GM23338 (cell line): ENCODE measurements around the gene FBXO11. TPM values are rescaled to one million over a fixed set of nuclear protein-coding genes. Genes with fewer than 3 reads are reported as not detected.

Source experiments
- ATAC-seq: fragments of 200-7000 bp; cut with Tn5 transposase; 3 replicates; pipeline ENCODE4 v1.9.1; 2020
- DNase-seq: peaks from one replicate; pipeline ENCODE4 v3.0.0-alpha.2; 2015; ENCODE audit warnings: low spot score
- H2AFZ ChIP-seq: fragments of 200-600 bp; sonication (generic); 2 replicates; pipeline ENCODE4 v1.8.0; 2016; ENCODE audit warnings: antibody characterized with exemption, mild to moderate bottlenecking, moderate library complexity
- H3F3A ChIP-seq: fragments of 200-600 bp; sonication (generic); replicated peaks from 2 replicates; pipeline ENCODE4 v1.8.0; 2017; ENCODE audit warnings: antibody characterized with exemption, mixed run types, low read depth
- H3K27ac ChIP-seq: fragments of 200-600 bp; sonication (generic); 2 replicates; pipeline ENCODE4 v1.6.1; 2016; ENCODE audit warnings: low read depth
- H3K27me3 ChIP-seq: fragments of 200-600 bp; sonication (generic); 2 replicates; pipeline ENCODE4 v1.8.0; 2016; ENCODE audit warnings: mild to moderate bottlenecking, mixed run types, moderate library complexity; ENCODE audit not compliant: insufficient read depth
- H3K36me3 ChIP-seq: fragments of 200-600 bp; sonication (generic); 2 replicates; pipeline ENCODE4 v1.8.0; 2016; ENCODE audit warnings: mild to moderate bottlenecking; ENCODE audit not compliant: insufficient read depth
- H3K4me1 ChIP-seq: fragments of 200-600 bp; sonication (generic); 2 replicates; pipeline ENCODE4 v1.8.0; 2016; ENCODE audit warnings: mild to moderate bottlenecking, moderate library complexity; ENCODE audit not compliant: insufficient read depth
- H3K4me2 ChIP-seq: fragments of 200-600 bp; sonication (generic); 2 replicates; pipeline ENCODE4 v1.7.1; 2017; ENCODE audit warnings: mixed run types
- H3K4me3 ChIP-seq: fragments of 200-600 bp; sonication (generic); 2 replicates; pipeline ENCODE4 v1.6.1; 2016; ENCODE audit warnings: mixed run types
- H3K79me2 ChIP-seq: fragments of 200-600 bp; sonication (generic); replicated peaks from 2 replicates; pipeline ENCODE4 v1.8.0; 2017; ENCODE audit warnings: mild to moderate bottlenecking; ENCODE audit not compliant: insufficient read depth
- H3K9me2 ChIP-seq: fragments of 200-600 bp; sonication (generic); 2 replicates; pipeline ENCODE4 v1.8.0; 2017; ENCODE audit not compliant: insufficient read depth
- H4K20me1 ChIP-seq: fragments of 200-600 bp; sonication (generic); replicated peaks from 2 replicates; pipeline ENCODE4 v1.8.0; 2017; ENCODE audit warnings: mild to moderate bottlenecking; ENCODE audit not compliant: insufficient read depth
- H3K27ac Mint-ChIP-seq: 2 replicates; pipeline ENCODE4 v1.8.0; 2020; ENCODE audit warnings: inconsistent platforms, mild to moderate bottlenecking, moderate library complexity, mixed read lengths
- H3K27me3 Mint-ChIP-seq: 3 replicates; pipeline ENCODE4 v1.8.0; 2022; ENCODE audit warnings: low read depth, mild to moderate bottlenecking, moderate library complexity, mixed read lengths, inconsistent platforms; ENCODE audit not compliant: insufficient read depth, poor library complexity
- H3K36me3 Mint-ChIP-seq: 3 replicates; pipeline ENCODE4 v1.8.0; 2021; ENCODE audit warnings: low read depth, mild to moderate bottlenecking, inconsistent platforms, moderate library complexity, mixed read lengths
- H3K4me1 Mint-ChIP-seq: 3 replicates; pipeline ENCODE4 v1.8.0; 2020; ENCODE audit warnings: mild to moderate bottlenecking, inconsistent platforms, mixed read lengths
- H3K4me3 Mint-ChIP-seq: 3 replicates; pipeline ENCODE4 v1.8.0; 2021; ENCODE audit warnings: moderate library complexity, mild to moderate bottlenecking, inconsistent platforms, mixed read lengths
- H3K9me3 Mint-ChIP-seq: 3 replicates; pipeline ENCODE4 v1.8.0; 2020; ENCODE audit warnings: moderate library complexity, mild to moderate bottlenecking, inconsistent platforms, mixed read lengths
- CTCF ChIP-seq, 2 experiments: fragments of 200-600 bp in 1 of 2; sonication (generic) in 1 of 2; conservative IDR thresholded peaks; 2 replicates each; pipeline versions ENCODE4 v1.5.1 to v1.6.1; 2016 to 2017; ENCODE audit warnings: antibody characterized with exemption in 2 of 2, low read depth in 2 of 2, mild to moderate bottlenecking in 2 of 2, moderate library complexity in 1 of 2
- ETS1 ChIP-seq: IDR thresholded peaks from 2 replicates; pipeline ENCODE4 v1.6.1; 2016; ENCODE audit warnings: antibody characterized with exemption
- EZH2phosphoT487 ChIP-seq: fragments of 200-600 bp; sonication (generic); IDR thresholded peaks from one replicate; pipeline ENCODE4 v1.8.1; 2018; ENCODE audit warnings: antibody characterized with exemption; ENCODE audit not compliant: unreplicated experiment
- NANOG ChIP-seq: IDR thresholded peaks from 2 replicates; pipeline ENCODE4 v1.6.1; 2016; ENCODE audit warnings: antibody characterized with exemption, borderline replicate concordance
- POLR2AphosphoS5 ChIP-seq: IDR thresholded peaks from 2 replicates; pipeline ENCODE4 v1.6.1; 2016; ENCODE audit warnings: antibody characterized with exemption, low read depth
- STAT1 ChIP-seq: IDR thresholded peaks from one replicate; pipeline ENCODE4 v1.6.1; 2016; ENCODE audit warnings: antibody characterized with exemption; ENCODE audit not compliant: unreplicated experiment
- ZNF114 ChIP-seq: fragments of 250-450 bp; sonication (Bioruptor Pico); IDR thresholded peaks from 2 replicates; pipeline ENCODE4 v1.5.0; 2020; ENCODE audit warnings: mild to moderate bottlenecking, moderate library complexity
- ZNF462 ChIP-seq: fragments of 250-450 bp; sonication (Bioruptor Pico); IDR thresholded peaks from 2 replicates; pipeline ENCODE4 v1.5.0; 2020; ENCODE audit warnings: mild to moderate bottlenecking, moderate library complexity
- polyA plus RNA-seq: library from polyadenylated mRNA; unstranded; fragments of >200 nt; fragmentation: Nextera tagmentation; extraction: Ambion mirVana; gene quantifications from 2 replicates; pipeline ENCODE4 v1.2.1, GENCODE V29; 2016
- total RNA-seq: library from RNA; depleted of rRNA; stranded (reverse); fragments of >200 nt; shearing (Covaris generic); gene quantifications from 2 replicates; pipeline ENCODE4 v1.2.3, GENCODE V29; 2014

The FBXO11 gene
- total and polyA plus RNA-seq, 2 experiments from 2014 or later = 21.5 to 52.7 TPM

GRCh38 chr2:47747878-47748277, 158.4 kb downstream of the FBXO11 start:
- H3K27ac ChIP-seq = peak overlapping the region; percentile 69; the same call in 1 of the 2 replicates
- TF ChIP-seq STAT1 (no peak), NANOG (peak; percentile 49; the same call in 1 of the 2 replicates)
- no peaks in the 10 kb centered on the region for H3F3A ChIP-seq
- H3K9me2 ChIP-seq = no peaks in the 10 kb centered on the region
- H3K36me3 ChIP-seq = peaks cover 9% of the 10 kb centered on the region
- ATAC-seq = peak; percentile 77
- no peak overlapping the region for H3K27ac Mint-ChIP-seq
- H3K4me1 Mint-ChIP-seq = peaks cover 9% of the 10 kb centered on the region
- H3K79me2 ChIP-seq = no peaks in the 10 kb centered on the region
- H4K20me1 ChIP-seq = no peaks in the 10 kb centered on the region
- peaks cover 34% of the 10 kb centered on the region for H3K36me3 Mint-ChIP-seq
- H3K4me3 ChIP-seq = no peak overlapping the region
- H2AFZ ChIP-seq = no peak overlapping the region
- H3K9me3 Mint-ChIP-seq = peaks cover 39% of the 10 kb centered on the region
- no peaks in the 10 kb centered on the region for H3K27me3 ChIP-seq
- DNase-seq = peak; percentile 45
- peaks cover 7% of the 10 kb centered on the region for H3K4me1 ChIP-seq
- peaks cover 3% of the 10 kb centered on the region for H3K27me3 Mint-ChIP-seq
- no peak overlapping the region for H3K4me3 Mint-ChIP-seq
- peak overlapping the region; percentile 48; the same call in 1 of the 2 replicates for H3K4me2 ChIP-seq

GRCh38 chr2:47744074-47744473, 162.2 kb downstream of the FBXO11 start:
- peaks cover 22% of the 10 kb centered on the region for H3K4me1 Mint-ChIP-seq
- peaks cover 27% of the 10 kb centered on the region for H3K4me1 ChIP-seq
- no peaks in the 10 kb centered on the region for H3K79me2 ChIP-seq
- TF ChIP-seq CTCF (conservative IDR thresholded peaks at IDR 0.05; ENCODE audit: low read depth in 2 of 2) (no peak), STAT1 (no peak), ZNF114 (no peak), EZH2phosphoT487 (no peak), POLR2AphosphoS5 (no peak), ZNF462 (no peak), ETS1 (no peak)
- DNase-seq (no peak), ATAC-seq (no peak)
- H3K4me3 Mint-ChIP-seq = no peak overlapping the region
- no peaks in the 10 kb centered on the region for H4K20me1 ChIP-seq
- H3K4me2 ChIP-seq = no peak overlapping the region
- H3K27ac Mint-ChIP-seq = no peak overlapping the region
- no peaks in the 10 kb centered on the region for H3K27me3 ChIP-seq
- no peaks in the 10 kb centered on the region for H3F3A ChIP-seq
- H2AFZ ChIP-seq = peak overlapping the region; percentile 76
- peaks cover 9% of the 10 kb centered on the region for H3K27me3 Mint-ChIP-seq
- H3K27ac ChIP-seq = no peak overlapping the region
- peaks cover 29% of the 10 kb centered on the region for H3K9me3 Mint-ChIP-seq
- H3K36me3 Mint-ChIP-seq = peaks cover 28% of the 10 kb centered on the region
- no peaks in the 10 kb centered on the region for H3K9me2 ChIP-seq
- peaks cover 9% of the 10 kb centered on the region for H3K36me3 ChIP-seq
- no peak overlapping the region for H3K4me3 ChIP-seq
